Mesendoderm (in vitro differentiated cells): ENCODE data around the gene MS4A18. TPM values are rescaled to one million over a fixed set of nuclear protein-coding genes. Genes with fewer than 3 reads are reported as not detected.
"Not testable (repeated sequence)": the region's sequence is repeated elsewhere in the genome, so short reads cannot be mapped to it uniquely, and the experiment has no call there.

ENCODE experiments used
- DNase-seq: peaks from one replicate; pipeline ENCODE4 v3.0.0; 2013
- H2AK5ac ChIP-seq: 2 replicates; pipeline ENCODE4 v1.6.1; 2013; ENCODE audit warnings: low read length, inconsistent platforms
- H2BK120ac ChIP-seq: 2 replicates; pipeline ENCODE4 v1.6.1; 2013; ENCODE audit warnings: low read depth, mild to moderate bottlenecking, low read length, moderate library complexity, mixed read lengths
- H2BK15ac ChIP-seq: replicated peaks from 2 replicates; pipeline ENCODE4 v1.6.1; 2013; ENCODE audit warnings: low read depth, mild to moderate bottlenecking, moderate library complexity
- H2BK5ac ChIP-seq: 2 replicates; pipeline ENCODE4 v1.6.1; 2013; ENCODE audit warnings: low read length, inconsistent platforms
- H3K18ac ChIP-seq: 2 replicates; pipeline ENCODE4 v1.6.1; 2013; ENCODE audit warnings: mild to moderate bottlenecking, low read length, mixed read lengths
- H3K23ac ChIP-seq: one replicate; pipeline ENCODE4 v1.6.1; 2013; ENCODE audit warnings: low read length
- H3K27ac ChIP-seq: 2 replicates; pipeline ENCODE4 v1.5.1; 2013; ENCODE audit warnings: low read depth, mild to moderate bottlenecking, inconsistent platforms, low read length, moderate library complexity
- H3K27me3 ChIP-seq: 2 replicates; pipeline ENCODE4 v1.6.1; 2013; ENCODE audit warnings: low read length, control low read depth, mild to moderate bottlenecking, inconsistent platforms; ENCODE audit not compliant: insufficient read depth, poor library complexity
- H3K36me3 ChIP-seq: 2 replicates; pipeline ENCODE4 v1.6.1; 2013; ENCODE audit warnings: low read length, inconsistent platforms; ENCODE audit not compliant: control insufficient read depth, insufficient read depth
- H3K4ac ChIP-seq: one replicate; pipeline ENCODE4 v1.6.1; 2013; ENCODE audit warnings: low read depth, mild to moderate bottlenecking, low read length, moderate library complexity
- H3K4me1 ChIP-seq: 2 replicates; pipeline ENCODE4 v1.6.1; 2013; ENCODE audit warnings: low read depth, low read length, inconsistent platforms; ENCODE audit not compliant: control insufficient read depth
- H3K4me2 ChIP-seq: 2 replicates; pipeline ENCODE4 v1.6.1; 2013; ENCODE audit warnings: low read length
- H3K4me3 ChIP-seq: 2 replicates; pipeline ENCODE4 v1.5.1; 2013; ENCODE audit warnings: mild to moderate bottlenecking, low read length
- H3K56ac ChIP-seq: one replicate; pipeline ENCODE4 v1.6.1; 2013; ENCODE audit warnings: low read length
- H3K79me1 ChIP-seq: 2 replicates; pipeline ENCODE4 v1.6.1; 2013; ENCODE audit warnings: low read length, inconsistent platforms
- H3K79me2 ChIP-seq: 2 replicates; pipeline ENCODE4 v1.6.1; 2013; ENCODE audit warnings: mild to moderate bottlenecking, low read length; ENCODE audit not compliant: control insufficient read depth, insufficient read depth
- H3K9ac ChIP-seq: 2 replicates; pipeline ENCODE4 v1.6.1; 2013; ENCODE audit warnings: low read length, inconsistent platforms
- H4K5ac ChIP-seq: one replicate; pipeline ENCODE4 v1.6.1; 2013; ENCODE audit warnings: low read length
- H4K8ac ChIP-seq: one replicate; pipeline ENCODE4 v1.6.1; 2013; ENCODE audit warnings: low read depth, mild to moderate bottlenecking, control low read depth, low read length, moderate library complexity
- WGBS: extraction: QIAGEN DNeasy Blood & Tissue Kit; methylation state at CpG from one replicate; pipeline ENCODE4 v1.1.7; 2013; ENCODE audit warnings: low lambda C conversion rate, missing lambda C conversion rate; ENCODE audit not compliant: insufficient coverage; ENCODE audit errors: extremely low coverage; 5-methylcytosine and 5-hydroxymethylcytosine counted together
- polyA plus RNA-seq, 2 experiments: library from polyadenylated mRNA; stranded (reverse); fragments of 200-250 nt; gene quantifications; one replicate each; pipeline ENCODE4 v1.2.3, GENCODE V29; 2013

MS4A18 gene
- polyA plus RNA-seq (2013, experiment 1 of 2): not detected
- not detected for polyA plus RNA-seq (2013, experiment 2 of 2)

- Histone ChIP-seq H3K27ac (no peak within 1 kb of the TSS), H3K27me3 (no peaks in the 10 kb centered on the region), H3K18ac (no peak within 1 kb of the TSS), H2AK5ac (no peak within 1 kb of the TSS), H3K9ac (no peak within 1 kb of the TSS), H3K79me2 (no peaks in the 10 kb centered on the region), H4K8ac (no peak within 1 kb of the TSS), H3K4ac (no peak within 1 kb of the TSS), H2BK5ac (no peak within 1 kb of the TSS), H3K36me3 (no peaks in the 10 kb centered on the region), H4K5ac (no peak within 1 kb of the TSS), H3K4me3 (no peak within 1 kb of the TSS), H2BK120ac (no peak within 1 kb of the TSS), H3K79me1 (no peaks in the 10 kb centered on the region), H3K56ac (no peak within 1 kb of the TSS), H3K4me2 (no peak within 1 kb of the TSS), H3K4me1 (no peaks in the 10 kb centered on the region), H3K23ac (no peak within 1 kb of the TSS), H2BK15ac (no peak within 1 kb of the TSS)
- DNase-seq: no peak
- no CpG with 5 or more reads among the region's 3 CpGs for WGBS
Observed at GRCh38 chr11:60724420-60724819, at the start of gene MS4A18. TSS of gene MS4A18 (plus strand) at chr11:60724720.

DNA sequence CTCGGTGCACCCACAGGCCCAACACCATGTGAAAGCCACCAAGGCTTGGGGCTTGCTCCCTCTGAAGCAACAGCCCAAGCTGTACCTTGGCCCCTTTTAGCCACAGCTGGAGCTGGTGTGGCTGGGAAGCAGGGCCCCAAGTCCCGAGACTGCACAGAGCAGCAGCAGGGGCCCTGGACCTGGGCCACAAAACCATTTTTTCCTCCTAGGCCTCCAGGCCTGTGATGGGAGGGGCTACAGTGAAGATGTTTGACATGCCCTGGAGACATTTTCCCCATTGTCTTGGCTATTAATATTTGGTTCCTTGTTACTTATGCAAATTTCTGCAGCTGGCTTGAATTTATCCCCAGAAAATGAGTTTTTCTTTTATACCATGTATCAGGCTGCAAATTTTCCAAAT is 46.3 kb upstream of the MS4A18 start:
- H3K23ac ChIP-seq, H3K4me2 ChIP-seq, H3K4me3 ChIP-seq, H2BK5ac ChIP-seq, H4K5ac ChIP-seq, H3K9ac ChIP-seq, H2BK120ac ChIP-seq, H3K79me2 ChIP-seq, H4K8ac ChIP-seq, H3K4ac ChIP-seq, DNase-seq, H2BK15ac ChIP-seq, H2AK5ac ChIP-seq, H3K27ac ChIP-seq, H3K56ac ChIP-seq, H3K79me1 ChIP-seq, H3K27me3 ChIP-seq, H3K18ac ChIP-seq, H3K4me1 ChIP-seq, H3K36me3 ChIP-seq: not testable (repeated sequence)
- WGBS: no CpG with 5 or more reads among the region's 2 CpGs

DNA sequence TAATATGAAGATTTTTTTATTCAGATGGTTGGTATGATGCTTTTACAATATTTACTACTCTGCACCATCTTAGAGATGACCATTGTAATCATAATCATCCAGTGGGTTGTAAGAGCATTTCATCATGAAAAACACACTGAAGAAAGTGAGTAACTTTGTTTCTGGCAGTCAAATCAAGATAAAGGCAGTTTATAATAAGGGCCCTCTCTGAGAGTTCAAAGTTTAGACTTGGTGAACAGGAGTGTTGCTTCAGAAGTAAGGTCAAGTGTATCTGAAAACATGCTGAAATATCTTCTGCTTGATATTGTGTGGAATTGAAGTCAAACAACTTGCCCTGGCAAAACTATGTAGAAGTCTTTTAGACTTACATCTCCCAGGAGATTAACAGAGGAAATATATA is 44.6 kb upstream of the MS4A18 start:
- H3K4ac ChIP-seq: no peak overlapping the region
- H3K23ac ChIP-seq: no peak overlapping the region
- H3K4me2 ChIP-seq: no peak overlapping the region
- no peaks in the 10 kb centered on the region for H3K27me3 ChIP-seq
- H2BK5ac ChIP-seq: no peak overlapping the region
- H3K79me1 ChIP-seq: no peaks in the 10 kb centered on the region
- H3K18ac ChIP-seq: no peak overlapping the region
- no peaks in the 10 kb centered on the region for H3K4me1 ChIP-seq
- H3K27ac ChIP-seq: no peak overlapping the region
- no peaks in the 10 kb centered on the region for H3K36me3 ChIP-seq
- H4K5ac ChIP-seq: no peak overlapping the region
- no peak overlapping the region for H2AK5ac ChIP-seq
- no peaks in the 10 kb centered on the region for H3K79me2 ChIP-seq
- no peak overlapping the region for H3K9ac ChIP-seq
- no peak for DNase-seq
- H2BK15ac ChIP-seq: no peak overlapping the region
- no peak overlapping the region for H2BK120ac ChIP-seq
- no peak overlapping the region for H3K4me3 ChIP-seq
- no peak overlapping the region for H3K56ac ChIP-seq
- no peak overlapping the region for H4K8ac ChIP-seq

GRCh38 chr11:60680455-60681119 is 43.9 kb upstream of the MS4A18 start:
- Histone ChIP-seq H2BK120ac (no peak overlapping the region), H3K4me1 (no peaks in the 10 kb centered on the region), H3K23ac (no peak overlapping the region), H2BK15ac (no peak overlapping the region), H3K79me1 (no peaks in the 10 kb centered on the region), H3K4me3 (no peak overlapping the region), H3K27ac (no peak overlapping the region), H3K36me3 (no peaks in the 10 kb centered on the region), H4K5ac (no peak overlapping the region), H3K9ac (no peak overlapping the region), H3K27me3 (no peaks in the 10 kb centered on the region), H3K4me2 (no peak overlapping the region), H3K18ac (no peak overlapping the region), H4K8ac (no peak overlapping the region), H3K56ac (no peak overlapping the region), H2BK5ac (no peak overlapping the region), H2AK5ac (no peak overlapping the region), H3K4ac (no peak overlapping the region), H3K79me2 (no peaks in the 10 kb centered on the region)
- no peak for DNase-seq
- no CpG with 5 or more reads among the region's 3 CpGs for WGBS

DNA sequence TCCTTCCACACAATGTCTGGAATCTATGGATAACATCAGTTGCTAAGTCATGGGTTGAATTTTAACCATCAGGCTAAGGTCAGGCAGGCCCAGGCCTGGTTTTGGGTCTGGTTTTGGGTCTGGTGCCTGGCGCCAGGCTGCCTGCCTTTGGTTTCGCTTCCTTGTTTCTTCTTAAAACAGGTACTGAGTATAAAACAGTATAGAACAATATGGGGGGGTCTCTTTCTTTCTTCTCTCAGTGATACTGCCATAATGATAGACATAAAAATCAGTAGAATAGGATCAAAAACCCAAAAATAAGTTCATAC is 40.0 kb upstream of the MS4A18 start:
- H3K79me1 ChIP-seq, DNase-seq, H3K23ac ChIP-seq, H4K8ac ChIP-seq, H2BK15ac ChIP-seq, H3K4ac ChIP-seq, H3K27ac ChIP-seq, H2BK120ac ChIP-seq, H3K4me2 ChIP-seq, H3K4me1 ChIP-seq, H3K9ac ChIP-seq, H3K56ac ChIP-seq, H2AK5ac ChIP-seq, H3K18ac ChIP-seq, H3K79me2 ChIP-seq, H2BK5ac ChIP-seq, H3K4me3 ChIP-seq, H3K27me3 ChIP-seq, H3K36me3 ChIP-seq, H4K5ac ChIP-seq: not testable (repeated sequence)
- no CpG with 5 or more reads among the region's 2 CpGs for WGBS

DNA sequence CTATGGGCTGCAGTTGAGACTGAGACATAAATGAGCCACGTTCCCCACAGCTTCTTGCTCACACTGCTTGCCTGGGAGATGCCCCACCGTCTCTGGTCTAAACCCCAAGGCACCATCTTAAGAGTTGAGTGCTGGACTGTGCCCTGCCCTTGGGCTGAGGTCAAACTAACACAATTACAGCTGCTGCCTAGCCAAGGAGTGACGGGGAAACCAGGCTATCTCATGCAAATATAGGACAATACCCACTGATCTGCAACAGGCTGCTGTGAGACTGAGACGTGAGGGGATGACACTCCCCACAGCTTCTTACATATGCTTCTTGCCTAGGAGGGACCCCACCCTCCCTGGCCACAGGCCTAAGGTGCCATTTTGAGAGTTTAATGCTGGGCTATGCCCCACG is 32.9 kb upstream of the MS4A18 start:
- Histone ChIP-seq H3K4me3 (no peak overlapping the region), H3K27me3 (no peaks in the 10 kb centered on the region), H3K79me1 (no peaks in the 10 kb centered on the region), H3K4me1 (no peaks in the 10 kb centered on the region), H2AK5ac (no peak overlapping the region), H3K56ac (no peak overlapping the region), H2BK5ac (no peak overlapping the region), H3K4ac (no peak overlapping the region), H3K4me2 (no peak overlapping the region), H4K8ac (no peak overlapping the region), H3K9ac (no peak overlapping the region), H3K36me3 (no peaks in the 10 kb centered on the region), H4K5ac (no peak overlapping the region), H3K79me2 (no peaks in the 10 kb centered on the region), H2BK15ac (no peak overlapping the region), H3K23ac (no peak overlapping the region), H3K27ac (no peak overlapping the region), H2BK120ac (no peak overlapping the region), H3K18ac (no peak overlapping the region)
- no peak for DNase-seq
- no CpG with 5 or more reads among the region's 5 CpGs for WGBS
